ENCODE results near the gene CCDC40.

Gene CCDC40

GRCh38 chr17:80141463-80142165 lies 105.2 kb downstream of the CCDC40 start:
- no peak for DNase-seq (ENCODE audit: low read depth in 3 of 3)

GRCh38 chr17:80142929-80143328 lies 106.5 kb downstream of the CCDC40 start:
- no peak for DNase-seq (ENCODE audit: low read depth in 3 of 3)

- peak in 1 of 3 donors; percentile 4 for DNase-seq (ENCODE audit: low read depth in 3 of 3)
Measured at GRCh38 chr17:80145076-80146075, 108.9 kb downstream of the CCDC40 start.

- DNase-seq (ENCODE audit: low read depth in 3 of 3), result peak in 1 of 3 donors; percentile 8
Measured at GRCh38 chr17:80146121-80147034, 109.9 kb downstream of the CCDC40 start.

GRCh38 chr17:80147035-80147822 lies 110.8 kb downstream of the CCDC40 start, which contains the start of gene EIF4A3:
EIF4A3 (minus strand) TSS chr17:80147128; CDS start chr17:80146961, 167 bp downstream.
- DNase-seq (ENCODE audit: low read depth in 3 of 3), result peak; percentile 92 to 96 (median 93)
